ENCODE measurements around the gene ERCC6L2.

Gene ERCC6L2

DNA sequence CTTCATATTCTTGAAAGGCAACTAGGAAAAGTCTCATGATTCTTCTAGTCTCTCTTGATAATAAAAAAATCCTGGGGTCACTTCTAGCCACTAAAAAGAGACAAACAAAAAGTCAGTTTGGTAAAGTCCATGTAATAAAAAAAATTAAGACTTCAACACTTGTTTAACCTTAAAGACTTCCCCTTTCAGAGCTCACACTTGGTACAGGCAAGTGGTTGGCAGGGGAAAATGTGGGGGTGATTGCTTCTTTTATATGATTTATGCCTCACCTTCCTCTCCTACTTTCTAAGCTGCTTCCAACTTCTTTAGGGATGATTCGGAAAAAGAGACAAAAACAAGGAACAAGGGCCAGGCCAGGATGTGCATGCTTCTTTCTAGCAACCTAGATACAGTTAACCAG, 5.1 kb upstream of the ERCC6L2 start:
- DNase-seq (ENCODE audit: low spot score), result no peak

DNA sequence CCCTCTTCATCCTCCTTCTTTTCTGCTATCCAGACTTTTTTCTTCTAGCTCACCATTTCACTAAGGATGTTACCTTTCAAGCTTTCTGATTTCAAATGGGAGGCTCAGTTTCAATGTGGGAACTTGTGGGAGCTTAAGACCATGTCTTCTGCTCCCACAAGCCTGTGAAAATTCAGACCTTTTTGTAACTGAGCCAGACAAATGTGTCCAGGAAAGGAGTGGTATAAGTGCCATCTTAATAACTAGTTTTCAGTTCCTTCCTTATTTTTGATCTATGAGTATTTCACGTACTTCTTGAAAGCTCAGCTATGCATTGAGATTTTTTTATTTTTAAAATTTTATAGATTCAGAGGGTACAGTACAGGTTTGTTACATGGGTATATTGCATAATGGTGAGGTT, 4.6 kb upstream of the ERCC6L2 start:
- DNase-seq (ENCODE audit: low spot score), result no peak

DNA sequence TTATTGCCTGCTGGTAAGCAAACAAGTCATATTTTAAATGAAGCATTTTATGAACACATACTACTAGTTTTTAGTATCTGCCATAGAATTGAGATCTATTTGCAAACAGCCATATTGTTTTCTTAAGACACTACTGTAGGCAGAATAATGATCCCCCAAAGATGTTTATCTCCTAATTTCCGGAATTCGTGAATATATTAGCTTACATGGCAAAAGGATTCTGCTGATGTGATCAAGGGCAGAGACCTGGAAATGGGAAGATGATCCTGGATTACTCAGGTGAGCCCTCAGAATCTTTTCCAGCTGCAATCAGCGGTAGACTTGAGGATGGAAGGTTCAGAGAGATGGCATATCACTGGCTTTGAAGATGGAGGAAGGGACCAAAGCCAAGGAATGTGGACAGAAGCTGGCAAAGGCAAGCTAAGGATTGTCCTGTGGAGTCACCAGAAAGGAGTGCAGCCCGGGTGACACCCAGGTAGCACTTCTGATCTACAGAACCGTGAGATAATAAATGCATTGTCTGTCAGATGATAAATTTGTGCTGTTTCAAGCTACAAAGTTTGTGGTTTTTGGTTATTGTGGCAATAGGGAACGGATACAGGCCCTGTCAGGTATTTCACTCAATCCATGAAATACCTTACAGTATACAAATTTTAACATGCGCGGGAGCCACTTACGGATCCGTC, 1.0 kb upstream of the ERCC6L2 start:
- DNase-seq (ENCODE audit: low spot score), result no peak

GRCh38 chr9:95874989-95875304, 544 bp upstream of the ERCC6L2 start:
- DNase-seq (ENCODE audit: low spot score), result peak; percentile 41

- DNase-seq (ENCODE audit: low spot score), result no peak
Observed at GRCh38 chr9:95876138-95876444, 600 bp downstream of the ERCC6L2 start.

GRCh38 chr9:95876595-95876994, 1.1 kb downstream of the ERCC6L2 start:
- DNase-seq (ENCODE audit: low spot score), result peak; percentile 17

GRCh38 chr9:95877984-95878383, 2.5 kb downstream of the ERCC6L2 start:
- DNase-seq (ENCODE audit: low spot score), result no peak

DNA sequence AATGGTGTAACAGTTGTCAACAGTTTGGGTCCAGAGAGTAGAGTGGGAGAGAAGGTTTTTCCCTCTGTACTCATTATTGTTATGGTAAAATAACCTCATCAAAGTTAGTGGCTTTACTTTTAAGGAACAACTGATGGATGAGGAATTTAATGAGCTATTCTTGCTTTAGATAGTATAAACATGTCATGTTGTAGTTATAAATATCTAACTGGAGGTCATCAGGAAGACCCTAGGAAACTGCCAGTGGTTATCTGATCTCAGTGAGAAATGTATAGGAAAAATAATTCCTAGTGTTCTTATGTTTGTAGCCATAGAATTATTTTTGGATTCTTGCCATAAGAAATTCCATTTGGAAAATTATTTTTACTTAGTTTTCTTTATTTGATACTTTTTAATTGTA, 4.1 kb downstream of the ERCC6L2 start:
- DNase-seq (ENCODE audit: low spot score), result no peak

- DNase-seq (ENCODE audit: low spot score), result no peak
Observed at GRCh38 chr9:95880021-95880690, 4.7 kb downstream of the ERCC6L2 start.

DNA sequence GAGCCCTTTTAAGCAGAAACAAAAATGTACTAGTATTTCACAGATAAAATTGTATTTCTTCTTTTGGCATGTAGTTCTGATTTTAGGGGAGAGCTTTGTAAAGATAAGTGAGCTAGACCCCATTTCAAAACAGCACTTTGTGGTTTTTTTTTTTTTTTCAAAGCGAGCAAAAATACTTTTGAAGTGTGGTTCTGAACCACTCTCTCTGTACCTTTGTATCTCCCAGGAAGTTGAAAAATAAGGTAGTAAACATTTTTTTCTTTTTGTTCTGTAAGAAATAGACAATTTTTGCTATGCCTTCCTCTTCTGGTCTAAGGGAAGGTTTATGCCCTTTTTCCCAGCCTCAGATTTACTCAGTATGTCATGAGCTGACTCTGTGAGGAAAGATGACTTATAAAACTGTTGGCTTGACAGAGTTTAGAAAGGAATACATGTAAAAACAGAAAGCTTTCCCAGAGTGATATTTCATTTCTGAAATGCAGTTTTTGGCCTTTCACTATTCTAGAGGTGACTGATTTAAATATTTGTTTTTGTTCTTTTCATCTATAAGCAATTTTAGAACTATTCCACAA, 12.5 kb downstream of the ERCC6L2 start:
- no peak for DNase-seq (ENCODE audit: low spot score)

- DNase-seq (ENCODE audit: low spot score), result no peak
Observed at GRCh38 chr9:95890594-95890993, 15.1 kb downstream of the ERCC6L2 start.

GRCh38 chr9:95891067-95891671, 15.7 kb downstream of the ERCC6L2 start:
- DNase-seq (ENCODE audit: low spot score), result no peak

DNA sequence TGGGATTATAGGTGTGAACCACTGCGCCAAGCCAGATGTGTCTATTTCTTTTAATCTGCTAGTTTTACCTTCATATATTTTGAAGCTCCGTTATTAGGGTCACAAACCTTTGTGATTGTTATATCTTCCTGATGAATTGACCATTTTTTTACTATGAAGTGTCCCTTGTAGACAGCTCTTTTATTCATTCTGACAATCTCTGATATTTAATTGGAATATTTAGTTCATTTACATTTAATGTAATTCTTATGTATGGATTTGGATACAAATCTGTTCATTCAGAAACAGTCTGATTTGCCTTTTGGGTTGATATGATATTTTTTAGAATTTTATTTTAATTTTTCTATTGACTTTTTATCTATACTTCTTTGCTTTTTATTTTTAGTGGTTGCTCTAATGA, 17.2 kb downstream of the ERCC6L2 start:
- DNase-seq (ENCODE audit: low spot score), result no peak

DNA sequence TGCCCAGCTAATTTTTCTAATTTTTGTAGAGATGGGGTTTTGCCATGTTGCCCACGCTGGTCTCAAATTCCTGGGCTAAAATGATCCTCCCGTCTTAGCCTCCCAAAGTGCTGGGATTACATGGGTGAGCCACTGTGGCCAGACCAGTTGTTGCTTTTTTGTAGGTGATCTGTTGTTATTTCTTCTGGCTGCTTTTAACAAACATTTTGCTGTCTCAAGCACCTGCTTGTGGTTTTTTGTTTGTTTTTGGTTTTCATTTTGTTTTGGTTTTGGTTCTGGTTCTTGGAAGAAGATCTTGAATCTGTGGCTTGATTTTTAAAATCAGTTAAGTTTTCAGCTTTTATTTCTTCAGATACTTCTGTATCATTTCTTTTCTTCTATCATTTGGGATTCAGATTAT, 21.1 kb downstream of the ERCC6L2 start:
- DNase-seq (ENCODE audit: low spot score), result no peak

- no peak for DNase-seq (ENCODE audit: low spot score)
Observed at GRCh38 chr9:95901506-95901905, 26.0 kb downstream of the ERCC6L2 start.

GRCh38 chr9:95903398-95903797, 27.9 kb downstream of the ERCC6L2 start:
- peak; percentile 12 for DNase-seq (ENCODE audit: low spot score)

DNA sequence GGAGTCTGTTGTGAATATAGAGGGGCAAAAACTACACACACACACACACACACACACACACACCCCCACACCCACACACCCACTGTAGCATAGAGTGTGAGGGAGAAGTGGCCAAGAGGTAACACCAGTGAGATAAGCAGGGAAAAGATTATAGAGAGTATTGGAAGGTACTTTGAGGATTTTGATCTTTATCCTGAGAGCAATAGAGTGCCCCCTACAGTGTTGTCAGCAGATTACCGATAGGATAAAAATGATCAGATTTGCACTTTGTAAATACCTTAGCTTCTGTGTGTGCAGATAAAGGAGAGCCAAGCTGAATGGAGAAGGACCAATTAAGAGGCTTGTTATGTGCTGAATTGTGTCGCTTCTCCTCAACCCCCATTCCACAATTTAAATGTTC, 32.3 kb downstream of the ERCC6L2 start:
- DNase-seq (ENCODE audit: low spot score), result no peak

DNA sequence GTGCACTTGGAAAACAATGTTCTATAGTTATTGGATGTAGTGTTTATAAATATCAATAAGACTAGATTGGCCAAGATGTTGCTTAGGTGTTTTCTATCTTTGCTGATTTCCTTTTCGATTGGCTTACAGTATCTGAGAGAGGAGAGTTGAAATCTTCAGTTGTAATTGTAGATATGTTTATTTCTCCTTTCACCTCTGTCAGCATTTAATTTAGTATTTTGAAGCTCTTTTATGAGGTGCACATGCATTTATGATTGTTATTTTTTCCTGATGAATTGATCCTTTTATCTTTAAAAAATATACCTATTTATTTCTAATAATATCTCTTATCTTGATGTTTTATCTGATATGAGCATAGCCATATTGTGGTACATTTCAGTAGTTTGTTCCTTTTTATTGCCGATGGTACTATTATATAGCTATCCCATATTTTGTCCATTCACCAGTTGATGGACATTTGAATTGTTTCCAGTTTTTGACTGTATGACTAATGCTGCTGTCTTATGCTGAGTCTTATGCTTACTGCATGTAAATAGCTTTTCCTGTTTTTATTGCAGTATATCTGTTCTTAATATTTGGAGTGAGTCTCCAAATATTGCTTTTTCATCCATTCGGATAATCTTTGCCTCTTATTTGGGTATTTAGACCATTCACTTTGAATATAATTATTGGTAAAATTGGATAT, 34.7 kb downstream of the ERCC6L2 start:
- no peak for DNase-seq (ENCODE audit: low spot score)

DNA sequence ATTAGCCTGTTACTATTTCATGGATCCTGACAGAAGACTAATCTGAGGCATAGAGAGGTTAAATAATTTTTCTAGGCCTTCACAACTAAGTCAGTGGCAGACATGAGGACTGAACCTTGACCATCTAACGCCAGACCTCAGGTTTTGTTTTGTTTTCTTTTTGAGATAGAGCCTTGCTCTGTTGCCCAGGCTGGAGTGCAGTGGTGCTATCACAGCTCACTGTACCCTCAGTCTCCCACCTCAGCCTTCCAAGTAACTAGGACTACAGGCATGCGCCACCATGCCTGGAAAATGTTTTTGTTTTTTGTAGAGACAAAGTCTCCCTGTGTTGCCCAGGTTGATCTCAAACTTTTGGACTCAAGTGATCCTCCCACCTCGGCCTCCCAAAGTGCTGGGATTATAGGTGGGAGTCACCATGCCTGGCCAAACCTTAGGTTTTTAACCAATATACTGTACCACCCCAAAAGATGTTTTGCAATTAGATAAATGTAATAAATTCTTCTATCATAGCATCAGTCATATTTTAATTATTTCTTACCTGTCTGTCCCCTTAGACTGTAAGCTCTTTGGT, 35.4 kb downstream of the ERCC6L2 start:
- no peak for DNase-seq (ENCODE audit: low spot score)

GRCh38 chr9:95912773-95913172, 37.3 kb downstream of the ERCC6L2 start:
- DNase-seq (ENCODE audit: low spot score), result no peak

GRCh38 chr9:95920017-95920416, 44.5 kb downstream of the ERCC6L2 start:
- DNase-seq (ENCODE audit: low spot score), result no peak

- DNase-seq (ENCODE audit: low spot score), result no peak
Observed at GRCh38 chr9:95923794-95924193, 48.3 kb downstream of the ERCC6L2 start.

- no peak for DNase-seq (ENCODE audit: low spot score)
Observed at GRCh38 chr9:95924987-95925386, 49.5 kb downstream of the ERCC6L2 start.

Data from hematopoietic multipotent progenitor cell treated with erythropoietin and hydrocortisone succinate and interleukin-3 and kit ligand, for 17 days (in vitro differentiated cells).